Astrocyte of the cerebellum (primary cell): ENCODE data around the gene GPBP1L1.
"Not testable (repeated sequence)": the region's sequence is repeated elsewhere in the genome, so short reads cannot be mapped to it uniquely, and the experiment has no call there.

Experiments used
- DNase-seq: peaks from one replicate; pipeline ENCODE4 v3.0.0-alpha.2; 2011; ENCODE audit warnings: low read depth
- H3K4me3 ChIP-seq: 2 replicates; pipeline ENCODE4 v1.5.1; 2011; ENCODE audit warnings: mild to moderate bottlenecking, low read depth, low read length, moderate library complexity
- CTCF ChIP-seq: IDR thresholded peaks from 2 replicates; pipeline ENCODE4 v1.5.1; 2012; ENCODE audit warnings: low read length, low read depth, moderate library complexity, mild to moderate bottlenecking; ENCODE audit errors: missing control alignments
- in situ Hi-C: cut with HindIII; loops from 2 replicates; pipeline ENCODE4 v1.10.0; 2017; ENCODE audit warnings: low sequenced_read_pairs

The GPBP1L1 gene

GRCh38 chr1:45686288-45687013 is at the start of gene GPBP1L1:
GPBP1L1 (minus strand) TSS chr1:45686533; CDS start chr1:45659087, 27,446 bp downstream.
- peak within 1 kb of the TSS; percentile 99 for H3K4me3 ChIP-seq
- in situ Hi-C loops = no loop called here
- no peak for TF ChIP-seq CTCF
- DNase-seq = peak; percentile 93

GRCh38 chr1:45730780-45731319 is 44.5 kb upstream of the GPBP1L1 start:
- DNase-seq = no peak
- H3K4me3 ChIP-seq = no peak overlapping the region
- in situ Hi-C loops = no loop called here
- no peak for TF ChIP-seq CTCF

GRCh38 chr1:45730075-45730779 is 43.9 kb upstream of the GPBP1L1 start:
- H3K4me3 ChIP-seq = no peak overlapping the region
- no peak for TF ChIP-seq CTCF
- in situ Hi-C loops = no loop called here
- DNase-seq = no peak

GRCh38 chr1:45726007-45726406 is 39.7 kb upstream of the GPBP1L1 start:
- H3K4me3 ChIP-seq, DNase-seq, in situ Hi-C loops: not testable (repeated sequence)

GRCh38 chr1:45723248-45723930 is 37.1 kb upstream of the GPBP1L1 start:
- in situ Hi-C loops = no loop called here
- TF ChIP-seq CTCF = no peak
- no peak for DNase-seq
- no peak overlapping the region for H3K4me3 ChIP-seq

- no peak for DNase-seq
- in situ Hi-C loops = no loop called here
- no peak for TF ChIP-seq CTCF
These were observed 36.5 kb upstream of the GPBP1L1 start for GRCh38 chr1:45722809-45723208.

GRCh38 chr1:45721207-45721606 is 34.9 kb upstream of the GPBP1L1 start:
- no peak overlapping the region for H3K4me3 ChIP-seq
- no peak for TF ChIP-seq CTCF
- in situ Hi-C loops = no loop called here
- no peak for DNase-seq

More at GRCh38 chr1:45722809-45723208, 36.5 kb upstream of the GPBP1L1 start:
- no peak overlapping the region for H3K4me3 ChIP-seq
